Liver (tissue), 3 donors: ENCODE results near the gene FCRL2.

Source experiments
- EGR1 ChIP-seq, 2 donors: IDR thresholded peaks; 2 replicates each; pipeline ENCODE4 v1.6.1; 2016 to 2018; ENCODE audit warnings: antibody characterized with exemption in 2 of 2, low read depth in 2 of 2
- FOXA1 ChIP-seq: IDR thresholded peaks from 2 replicates; pipeline ENCODE4 v1.6.1; 2016; ENCODE audit warnings: antibody characterized with exemption
- GABPA ChIP-seq, 2 donors: IDR thresholded peaks in 1 of 2; conservative IDR thresholded peaks in 1 of 2; 2 replicates each; pipeline ENCODE4 v1.6.1; 2016; ENCODE audit warnings: antibody characterized with exemption in 2 of 2, mild to moderate bottlenecking in 1 of 2, moderate library complexity in 1 of 2
- RAD21 ChIP-seq, 2 donors: IDR thresholded peaks; 2 replicates each; pipeline ENCODE4 v1.6.1; 2016; ENCODE audit warnings: antibody characterized with exemption in 2 of 2, mild to moderate bottlenecking in 2 of 2
- RXRA ChIP-seq, 2 donors: IDR thresholded peaks; 2 replicates each; pipeline ENCODE4 v1.6.1; 2017 to 2018; ENCODE audit warnings: antibody characterized with exemption in 2 of 2, mild to moderate bottlenecking in 1 of 2
- TAF1 ChIP-seq: conservative IDR thresholded peaks from 2 replicates; pipeline ENCODE4 v1.6.1; 2016; ENCODE audit warnings: antibody characterized with exemption, mild to moderate bottlenecking
- YY1 ChIP-seq: IDR thresholded peaks from 2 replicates; pipeline ENCODE4 v1.6.1; 2016; ENCODE audit warnings: antibody characterized with exemption, mild to moderate bottlenecking
- TF ChIP-seq, protein P1 (sequence below): fragments of 150-350 bp; IDR thresholded peaks from 2 replicates; pipeline ENCODE4 v1.5.1; 2017; ENCODE audit warnings: improper control_type of control experiment, low read depth, low read length; ENCODE audit not compliant: missing input control
- TF ChIP-seq, protein P2 (sequence below): IDR thresholded peaks from 2 replicates; pipeline ENCODE4 v1.6.1; 2016; ENCODE audit warnings: antibody characterized with exemption
- TF ChIP-seq, protein P3 (sequence below): IDR thresholded peaks from 2 replicates; pipeline ENCODE4 v1.6.1; 2016; ENCODE audit warnings: antibody characterized with exemption, mild to moderate bottlenecking
- TF ChIP-seq, protein P4 (sequence below): IDR thresholded peaks from 2 replicates; pipeline ENCODE4 v1.6.1; 2016; ENCODE audit warnings: antibody characterized with exemption
- donor health status: healthy.
- donor health status: healthy.

DNA sequence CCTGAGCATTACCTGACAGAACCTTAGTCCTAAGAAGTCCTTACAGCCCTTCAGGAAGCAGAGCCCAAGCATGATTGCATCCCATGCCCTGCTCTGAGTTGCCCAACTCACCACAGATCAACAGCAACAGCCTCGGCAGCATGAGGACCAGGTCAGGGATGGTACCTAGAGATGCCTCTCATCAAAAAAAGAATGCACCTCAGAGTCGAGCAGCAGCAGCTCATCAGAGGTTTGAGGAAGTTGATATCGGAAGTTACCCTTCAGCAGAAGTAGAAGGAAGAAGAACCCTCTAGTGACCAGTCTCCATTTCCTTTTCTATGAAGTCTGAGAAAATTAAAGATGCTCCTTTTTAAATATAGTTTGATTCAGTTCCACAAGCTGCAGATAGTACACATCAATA lies 43.0 kb upstream of the FCRL2 start, which contains the start of gene FCRL1:
- TF ChIP-seq, protein P1, sequence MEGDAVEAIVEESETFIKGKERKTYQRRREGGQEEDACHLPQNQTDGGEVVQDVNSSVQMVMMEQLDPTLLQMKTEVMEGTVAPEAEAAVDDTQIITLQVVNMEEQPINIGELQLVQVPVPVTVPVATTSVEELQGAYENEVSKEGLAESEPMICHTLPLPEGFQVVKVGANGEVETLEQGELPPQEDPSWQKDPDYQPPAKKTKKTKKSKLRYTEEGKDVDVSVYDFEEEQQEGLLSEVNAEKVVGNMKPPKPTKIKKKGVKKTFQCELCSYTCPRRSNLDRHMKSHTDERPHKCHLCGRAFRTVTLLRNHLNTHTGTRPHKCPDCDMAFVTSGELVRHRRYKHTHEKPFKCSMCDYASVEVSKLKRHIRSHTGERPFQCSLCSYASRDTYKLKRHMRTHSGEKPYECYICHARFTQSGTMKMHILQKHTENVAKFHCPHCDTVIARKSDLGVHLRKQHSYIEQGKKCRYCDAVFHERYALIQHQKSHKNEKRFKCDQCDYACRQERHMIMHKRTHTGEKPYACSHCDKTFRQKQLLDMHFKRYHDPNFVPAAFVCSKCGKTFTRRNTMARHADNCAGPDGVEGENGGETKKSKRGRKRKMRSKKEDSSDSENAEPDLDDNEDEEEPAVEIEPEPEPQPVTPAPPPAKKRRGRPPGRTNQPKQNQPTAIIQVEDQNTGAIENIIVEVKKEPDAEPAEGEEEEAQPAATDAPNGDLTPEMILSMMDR: no peak
- TF ChIP-seq RAD21 (IDR thresholded peaks at IDR 0.05): no peak
- no peak for TF ChIP-seq EGR1 (IDR thresholded peaks at IDR 0.05; ENCODE audit: low read depth in 2 of 2)
- no peak for TF ChIP-seq GABPA (IDR thresholded peaks at IDR 0.05 in 1 of 2, conservative IDR thresholded peaks at IDR 0.05 in 1 of 2)
- TF ChIP-seq, protein P2, sequence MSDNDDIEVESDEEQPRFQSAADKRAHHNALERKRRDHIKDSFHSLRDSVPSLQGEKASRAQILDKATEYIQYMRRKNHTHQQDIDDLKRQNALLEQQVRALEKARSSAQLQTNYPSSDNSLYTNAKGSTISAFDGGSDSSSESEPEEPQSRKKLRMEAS: no peak
- TF ChIP-seq FOXA1: no peak
- TF ChIP-seq, protein P3, sequence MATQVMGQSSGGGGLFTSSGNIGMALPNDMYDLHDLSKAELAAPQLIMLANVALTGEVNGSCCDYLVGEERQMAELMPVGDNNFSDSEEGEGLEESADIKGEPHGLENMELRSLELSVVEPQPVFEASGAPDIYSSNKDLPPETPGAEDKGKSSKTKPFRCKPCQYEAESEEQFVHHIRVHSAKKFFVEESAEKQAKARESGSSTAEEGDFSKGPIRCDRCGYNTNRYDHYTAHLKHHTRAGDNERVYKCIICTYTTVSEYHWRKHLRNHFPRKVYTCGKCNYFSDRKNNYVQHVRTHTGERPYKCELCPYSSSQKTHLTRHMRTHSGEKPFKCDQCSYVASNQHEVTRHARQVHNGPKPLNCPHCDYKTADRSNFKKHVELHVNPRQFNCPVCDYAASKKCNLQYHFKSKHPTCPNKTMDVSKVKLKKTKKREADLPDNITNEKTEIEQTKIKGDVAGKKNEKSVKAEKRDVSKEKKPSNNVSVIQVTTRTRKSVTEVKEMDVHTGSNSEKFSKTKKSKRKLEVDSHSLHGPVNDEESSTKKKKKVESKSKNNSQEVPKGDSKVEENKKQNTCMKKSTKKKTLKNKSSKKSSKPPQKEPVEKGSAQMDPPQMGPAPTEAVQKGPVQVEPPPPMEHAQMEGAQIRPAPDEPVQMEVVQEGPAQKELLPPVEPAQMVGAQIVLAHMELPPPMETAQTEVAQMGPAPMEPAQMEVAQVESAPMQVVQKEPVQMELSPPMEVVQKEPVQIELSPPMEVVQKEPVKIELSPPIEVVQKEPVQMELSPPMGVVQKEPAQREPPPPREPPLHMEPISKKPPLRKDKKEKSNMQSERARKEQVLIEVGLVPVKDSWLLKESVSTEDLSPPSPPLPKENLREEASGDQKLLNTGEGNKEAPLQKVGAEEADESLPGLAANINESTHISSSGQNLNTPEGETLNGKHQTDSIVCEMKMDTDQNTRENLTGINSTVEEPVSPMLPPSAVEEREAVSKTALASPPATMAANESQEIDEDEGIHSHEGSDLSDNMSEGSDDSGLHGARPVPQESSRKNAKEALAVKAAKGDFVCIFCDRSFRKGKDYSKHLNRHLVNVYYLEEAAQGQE: no peak
- TF ChIP-seq TAF1: no peak
- no peak for TF ChIP-seq YY1
- TF ChIP-seq, protein P4, sequence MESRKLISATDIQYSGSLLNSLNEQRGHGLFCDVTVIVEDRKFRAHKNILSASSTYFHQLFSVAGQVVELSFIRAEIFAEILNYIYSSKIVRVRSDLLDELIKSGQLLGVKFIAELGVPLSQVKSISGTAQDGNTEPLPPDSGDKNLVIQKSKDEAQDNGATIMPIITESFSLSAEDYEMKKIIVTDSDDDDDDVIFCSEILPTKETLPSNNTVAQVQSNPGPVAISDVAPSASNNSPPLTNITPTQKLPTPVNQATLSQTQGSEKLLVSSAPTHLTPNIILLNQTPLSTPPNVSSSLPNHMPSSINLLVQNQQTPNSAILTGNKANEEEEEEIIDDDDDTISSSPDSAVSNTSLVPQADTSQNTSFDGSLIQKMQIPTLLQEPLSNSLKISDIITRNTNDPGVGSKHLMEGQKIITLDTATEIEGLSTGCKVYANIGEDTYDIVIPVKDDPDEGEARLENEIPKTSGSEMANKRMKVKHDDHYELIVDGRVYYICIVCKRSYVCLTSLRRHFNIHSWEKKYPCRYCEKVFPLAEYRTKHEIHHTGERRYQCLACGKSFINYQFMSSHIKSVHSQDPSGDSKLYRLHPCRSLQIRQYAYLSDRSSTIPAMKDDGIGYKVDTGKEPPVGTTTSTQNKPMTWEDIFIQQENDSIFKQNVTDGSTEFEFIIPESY: no peak
- TF ChIP-seq RXRA (IDR thresholded peaks at IDR 0.05): no peak
